Measurements from ENCODE around the gene SLC32A1.

Gene SLC32A1

GRCh38 chr20:38755324-38755910 is 31.1 kb downstream of the SLC32A1 start:
- no peak for DNase-seq

DNA sequence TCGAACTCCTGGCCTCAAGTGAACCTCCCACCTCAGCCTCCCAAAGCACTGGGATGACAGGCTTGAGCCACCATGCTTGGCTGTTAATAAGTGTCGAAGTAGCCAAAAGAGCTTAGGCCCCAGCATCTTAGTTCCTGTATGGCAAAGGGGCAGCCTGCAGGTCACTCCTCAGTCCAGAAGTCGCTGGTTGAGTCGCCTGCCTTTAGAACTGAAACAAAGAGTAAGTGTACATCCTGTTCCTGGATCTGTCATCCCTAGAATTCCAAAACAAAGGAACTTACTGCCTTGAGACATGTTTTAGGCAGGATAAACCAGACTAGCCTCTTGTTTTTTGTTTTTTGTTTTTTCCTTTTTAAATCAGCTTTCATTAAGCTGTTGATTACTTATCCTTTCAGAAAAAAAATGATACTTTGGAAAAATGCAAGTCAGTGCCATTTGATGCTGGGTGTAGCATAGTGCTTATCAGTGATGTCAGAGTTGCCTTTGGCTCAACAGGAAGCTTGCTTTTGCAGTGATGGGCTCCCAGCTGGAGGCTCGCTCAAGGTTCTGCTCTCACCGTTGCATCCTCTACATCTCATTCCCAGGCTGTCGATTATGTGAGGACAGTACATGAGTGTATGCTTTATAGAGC is 33.0 kb downstream of the SLC32A1 start:
- no peak for DNase-seq

DNA sequence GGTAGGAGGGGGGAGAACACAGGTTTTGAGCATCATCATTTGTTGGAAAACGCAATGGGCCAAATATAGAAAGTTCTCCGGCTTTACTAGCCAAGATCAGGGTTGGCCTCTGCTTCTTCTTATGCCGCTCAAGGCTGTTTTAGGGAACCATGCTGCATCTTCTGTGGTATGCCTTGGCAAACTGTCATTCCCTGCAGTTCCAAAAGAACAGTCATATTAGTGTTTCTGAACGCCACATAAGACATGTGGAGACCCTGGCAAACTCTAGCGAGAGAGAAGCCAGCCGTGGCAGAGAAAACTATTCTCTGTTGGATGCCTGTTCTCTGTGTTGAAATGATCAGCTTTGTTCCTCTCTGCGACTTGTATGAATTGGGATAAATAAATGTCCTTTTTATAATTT is 34.8 kb downstream of the SLC32A1 start:
- no peak for DNase-seq

- no peak for DNase-seq
Observed at GRCh38 chr20:38760978-38761377, 36.7 kb downstream of the SLC32A1 start.

DNA sequence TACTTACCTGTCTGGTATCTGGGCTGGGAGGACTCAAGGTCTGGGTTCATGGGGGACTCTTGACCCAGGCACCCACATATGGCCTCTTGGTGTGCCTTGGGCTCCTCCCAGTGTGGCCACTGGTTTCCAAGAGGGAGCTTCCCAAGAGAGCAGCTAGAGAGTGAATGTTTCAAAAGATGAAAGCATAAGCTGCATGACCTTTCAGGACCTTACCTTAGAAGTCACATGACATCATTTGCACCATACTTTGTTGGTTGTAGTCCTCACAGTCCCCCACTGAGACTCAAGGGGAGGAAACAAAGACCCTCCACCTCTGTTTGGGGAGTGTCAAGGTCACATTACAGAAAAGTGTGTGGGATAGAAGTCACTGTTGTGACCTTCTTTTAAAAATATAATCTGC is 37.9 kb downstream of the SLC32A1 start:
- no peak for DNase-seq

DNA sequence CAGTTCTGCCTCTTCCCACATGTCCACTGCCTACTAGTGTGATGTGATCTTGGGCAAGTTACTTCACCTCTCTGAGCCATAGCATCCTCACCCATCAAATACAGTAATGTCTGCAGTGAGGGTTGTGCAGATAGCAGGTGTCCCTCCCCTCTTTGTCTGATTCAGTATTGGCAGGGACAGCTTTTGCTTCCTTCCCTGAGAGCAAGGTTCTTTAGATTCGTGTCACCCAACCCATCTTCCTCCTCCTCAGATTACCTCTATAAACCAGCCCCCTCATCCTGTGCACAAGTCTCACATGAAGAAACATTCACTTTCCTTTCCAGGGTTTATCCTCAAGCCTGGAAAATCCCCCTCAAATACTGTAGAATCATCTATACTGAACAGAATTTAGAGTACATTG is 39.3 kb downstream of the SLC32A1 start:
- DNase-seq = no peak

DNA sequence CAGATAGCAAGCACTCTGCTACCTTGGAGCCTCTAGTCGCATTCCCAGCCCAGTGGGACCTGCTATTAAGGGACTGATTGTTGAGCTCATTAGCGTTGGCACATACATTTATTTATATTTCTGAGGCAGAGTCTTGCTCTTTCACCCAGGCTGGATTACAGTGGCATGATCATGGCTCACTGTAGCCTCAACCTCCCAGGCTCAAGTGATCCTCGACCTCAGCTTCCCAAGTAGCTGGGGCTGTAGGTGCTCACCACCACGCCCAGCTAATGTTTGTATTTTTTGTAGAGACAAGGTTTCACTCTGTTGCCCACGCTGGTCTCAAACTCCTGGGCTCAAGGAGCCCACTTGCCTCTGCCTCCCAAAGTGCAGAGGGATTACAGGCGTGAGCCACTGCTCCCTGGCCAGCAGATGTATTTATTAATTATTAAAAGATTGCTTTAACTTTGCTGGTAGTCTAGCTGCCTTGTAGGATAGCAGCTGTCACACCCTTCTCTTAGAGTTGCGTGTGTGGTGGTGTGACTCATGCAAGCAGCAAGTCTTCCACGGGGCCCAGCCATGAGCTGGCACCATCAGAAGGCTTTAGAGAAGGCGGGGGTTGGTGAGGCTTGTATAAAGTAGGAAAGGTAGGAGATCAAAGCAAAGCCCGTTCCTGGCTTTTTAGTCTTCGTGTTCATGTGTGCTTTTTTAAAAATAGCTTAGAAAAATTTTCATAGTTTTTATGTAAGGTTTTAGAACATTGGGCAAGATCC is 40.5 kb downstream of the SLC32A1 start:
- DNase-seq = no peak

DNA sequence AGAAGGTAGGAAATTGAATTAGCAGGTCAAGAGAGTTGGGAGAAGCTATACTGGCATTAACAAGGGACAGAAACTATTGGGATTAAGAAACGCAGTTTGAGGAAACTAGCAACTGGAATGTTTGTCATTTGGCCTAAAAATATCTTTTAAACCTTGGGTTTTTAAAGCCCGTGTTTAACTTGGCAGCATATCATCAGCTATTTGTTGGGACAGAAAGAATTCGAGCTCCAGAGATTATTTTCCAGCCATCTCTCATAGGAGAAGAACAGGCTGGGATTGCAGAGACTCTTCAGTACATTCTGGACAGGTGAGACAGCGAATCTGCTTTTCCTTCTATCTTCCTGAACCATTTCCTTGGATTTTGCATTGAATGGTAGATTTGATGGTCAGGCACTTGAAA is 41.8 kb downstream of the SLC32A1 start:
- DNase-seq = no peak

DNA sequence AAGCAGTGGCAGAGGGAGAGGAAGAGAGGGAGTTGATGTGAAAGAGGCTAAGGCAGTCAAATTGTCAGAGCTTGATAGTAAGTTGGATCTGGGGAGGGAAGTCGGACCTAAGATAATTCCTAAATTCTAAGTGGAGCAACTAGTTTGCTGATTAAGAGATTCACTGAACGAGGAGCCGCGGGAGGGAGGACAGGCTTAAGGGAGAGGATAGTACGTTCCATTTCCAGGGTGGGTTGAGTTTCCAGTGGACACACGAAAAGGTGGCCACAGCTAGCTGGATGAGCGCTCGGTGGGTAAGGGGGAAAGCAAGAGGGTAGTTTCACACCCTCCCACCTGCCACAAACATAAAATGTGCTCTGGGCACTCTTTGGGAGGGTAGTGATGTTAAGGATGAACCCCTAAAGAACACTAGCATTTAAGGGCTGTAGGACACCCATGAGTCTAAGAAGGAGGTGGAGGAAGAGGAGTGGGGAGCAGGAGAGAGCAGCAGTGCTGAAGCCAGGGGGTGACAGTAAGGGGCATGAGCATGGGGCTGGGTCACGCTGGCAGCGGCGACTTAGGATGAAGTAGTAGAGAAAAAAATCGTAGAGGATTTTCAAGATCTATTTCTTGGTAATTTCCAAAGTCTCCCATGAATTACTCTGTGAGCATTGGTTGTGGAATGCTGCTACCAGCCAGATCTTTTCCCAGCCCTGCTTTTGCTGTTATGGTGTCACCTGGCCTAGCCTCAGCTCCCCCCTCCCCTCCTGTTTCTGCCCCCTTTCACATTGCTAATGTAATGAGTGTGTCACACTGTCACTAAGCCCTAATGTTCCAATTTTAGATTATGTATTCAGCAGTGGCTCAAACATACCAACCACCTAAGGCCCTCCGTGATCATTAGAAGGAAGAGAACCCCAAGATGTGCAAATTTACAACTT is 45.4 kb downstream of the SLC32A1 start:
- DNase-seq = no peak

DNA sequence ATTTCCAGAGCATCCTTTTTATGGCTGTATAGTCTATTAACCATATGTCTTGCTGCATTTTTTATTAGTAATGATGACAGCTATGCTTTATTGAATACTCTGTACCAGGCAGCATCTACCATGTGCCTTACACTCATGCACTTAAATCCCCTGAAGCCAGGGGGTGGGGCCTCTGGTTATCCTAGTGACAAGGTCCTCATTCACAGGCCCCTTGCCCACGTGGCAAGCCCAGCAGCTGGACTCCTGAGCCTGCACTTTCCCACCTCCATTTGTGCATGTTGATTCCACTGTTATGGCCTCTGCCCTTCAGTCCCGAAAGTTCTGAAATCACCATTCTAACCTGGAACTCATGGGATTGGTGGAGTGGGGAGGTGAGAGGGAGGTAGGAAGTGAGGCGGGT is 46.3 kb downstream of the SLC32A1 start:
- DNase-seq = no peak

GRCh38 chr20:38770970-38771369 is 46.7 kb downstream of the SLC32A1 start:
- DNase-seq = no peak

DNA sequence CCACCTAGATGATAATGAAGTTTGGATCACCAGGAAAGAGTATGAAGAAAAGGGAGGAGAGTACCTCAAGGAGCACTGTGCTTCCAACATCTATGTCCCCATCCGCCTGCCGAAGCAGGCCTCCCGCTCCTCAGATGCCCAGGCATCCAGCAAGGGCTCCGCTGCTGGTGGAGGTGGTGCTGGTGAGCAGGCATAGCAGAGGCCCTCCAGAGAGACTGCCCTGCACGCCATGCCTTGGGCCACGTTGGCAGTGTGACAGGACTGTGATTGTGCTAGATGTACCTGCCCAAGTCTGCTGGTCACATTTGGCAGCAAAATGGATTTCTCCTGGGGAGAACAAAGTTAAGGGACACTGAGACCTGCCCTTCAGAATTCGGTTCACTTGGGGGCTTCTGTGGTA is 47.3 kb downstream of the SLC32A1 start:
- DNase-seq = no peak

- no peak for DNase-seq
Observed at GRCh38 chr20:38774167-38774566, 49.9 kb downstream of the SLC32A1 start.

GRCh38 chr20:38776363-38776762 is 52.1 kb downstream of the SLC32A1 start:
- DNase-seq = no peak

All from effector CD8-positive, alpha-beta T cell (primary cell).